Muscle layer of colon (tissue), 2 donors: Measurements from ENCODE around the gene HEPACAM.
"Not testable (repeated sequence)": the region's sequence is repeated elsewhere in the genome, so short reads cannot be mapped to it uniquely, and the experiment has no call there.

Experiments
- H3K27ac ChIP-seq: one replicate; pipeline ENCODE4 v1.7.0; 2013; ENCODE audit warnings: low read depth, mild to moderate bottlenecking, low read length, moderate library complexity
- H3K27me3 ChIP-seq, 2 donors: one replicate each; pipeline ENCODE4 v1.7.0; 2013; ENCODE audit warnings: low read length in 2 of 2, mild to moderate bottlenecking in 2 of 2; ENCODE audit not compliant: insufficient read depth in 2 of 2, control insufficient read depth in 1 of 2
- H3K36me3 ChIP-seq: one replicate; pipeline ENCODE4 v1.7.0; 2013; ENCODE audit warnings: mild to moderate bottlenecking, low read length; ENCODE audit not compliant: insufficient read depth
- H3K4me1 ChIP-seq: one replicate; pipeline ENCODE4 v1.7.0; 2013; ENCODE audit warnings: mild to moderate bottlenecking, low read length; ENCODE audit not compliant: insufficient read depth
- H3K4me3 ChIP-seq, 2 donors: one replicate each; pipeline ENCODE4 v1.7.0; 2013; ENCODE audit warnings: low read length in 2 of 2, low read depth in 1 of 2, mild to moderate bottlenecking in 1 of 2, moderate library complexity in 1 of 2
- H3K9ac ChIP-seq: one replicate; pipeline ENCODE4 v1.7.0; 2013; ENCODE audit warnings: low read length
- H3K9me3 ChIP-seq: one replicate; pipeline ENCODE4 v1.7.0; 2013; ENCODE audit warnings: mild to moderate bottlenecking, low read length
- donor health status: abdominal sarcoma.
- donor health status: Adenocarcinoma of cecum.

The HEPACAM gene, protein sequence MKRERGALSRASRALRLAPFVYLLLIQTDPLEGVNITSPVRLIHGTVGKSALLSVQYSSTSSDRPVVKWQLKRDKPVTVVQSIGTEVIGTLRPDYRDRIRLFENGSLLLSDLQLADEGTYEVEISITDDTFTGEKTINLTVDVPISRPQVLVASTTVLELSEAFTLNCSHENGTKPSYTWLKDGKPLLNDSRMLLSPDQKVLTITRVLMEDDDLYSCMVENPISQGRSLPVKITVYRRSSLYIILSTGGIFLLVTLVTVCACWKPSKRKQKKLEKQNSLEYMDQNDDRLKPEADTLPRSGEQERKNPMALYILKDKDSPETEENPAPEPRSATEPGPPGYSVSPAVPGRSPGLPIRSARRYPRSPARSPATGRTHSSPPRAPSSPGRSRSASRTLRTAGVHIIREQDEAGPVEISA

DNA sequence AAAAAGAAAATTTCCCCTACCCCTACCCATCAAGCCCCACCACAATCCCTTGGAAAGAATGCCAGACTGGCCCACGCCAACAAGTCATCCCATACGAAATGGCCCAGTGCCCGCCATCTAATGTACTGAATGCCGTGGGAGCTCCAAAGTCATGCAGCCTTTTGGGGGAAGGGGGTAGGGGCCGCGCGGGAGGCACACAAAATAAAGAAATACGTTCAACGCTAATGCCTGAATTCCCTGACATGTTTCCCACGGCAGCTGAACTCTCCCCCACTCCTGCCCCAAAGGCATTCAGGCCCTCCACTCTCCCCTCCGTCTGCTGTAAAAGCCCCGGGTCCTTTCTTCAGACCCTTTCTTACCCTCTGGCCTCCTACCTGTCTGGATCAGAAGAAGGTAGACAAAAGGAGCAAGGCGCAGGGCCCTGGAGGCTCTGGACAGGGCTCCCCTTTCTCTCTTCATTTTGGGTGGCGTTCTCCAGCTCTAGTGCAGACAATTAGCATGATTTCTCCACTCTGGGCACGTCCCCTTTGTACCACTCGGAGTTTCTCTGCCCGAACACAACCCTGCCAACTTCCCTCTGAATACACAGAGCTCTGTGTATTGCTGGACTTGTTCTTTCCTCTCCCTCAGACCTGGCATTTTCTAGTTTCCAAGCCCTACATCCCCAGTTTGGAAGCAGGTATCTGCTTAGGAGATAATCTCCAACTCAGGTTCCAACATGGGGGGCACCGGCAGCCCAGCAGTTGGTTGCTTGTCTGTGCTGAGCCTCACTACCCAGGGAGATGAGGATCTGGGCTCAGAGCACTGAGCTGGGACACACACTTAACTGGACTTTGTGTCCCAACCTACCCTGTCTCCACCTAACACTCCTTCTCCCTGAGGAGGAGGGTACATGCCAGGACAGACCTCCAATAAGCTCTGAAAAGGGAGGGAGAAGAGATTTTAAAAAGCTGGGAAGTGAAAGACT lies at the start of gene HEPACAM:
Gene HEPACAM (minus strand): TSS at position 500 of the 967 bp plus-strand sequence. CDS start 41 bp downstream, at position 459.
- no peak within 1 kb of the TSS for H3K9ac ChIP-seq
- H3K4me1 ChIP-seq = no peaks in the 10 kb centered on the region
- H3K9me3 ChIP-seq = no peaks in the 10 kb centered on the region
- H3K27ac ChIP-seq = no peak within 1 kb of the TSS
- no peaks in the 10 kb centered on the region for H3K27me3 ChIP-seq
- no peak within 1 kb of the TSS for H3K4me3 ChIP-seq
- H3K36me3 ChIP-seq = no peaks in the 10 kb centered on the region

DNA sequence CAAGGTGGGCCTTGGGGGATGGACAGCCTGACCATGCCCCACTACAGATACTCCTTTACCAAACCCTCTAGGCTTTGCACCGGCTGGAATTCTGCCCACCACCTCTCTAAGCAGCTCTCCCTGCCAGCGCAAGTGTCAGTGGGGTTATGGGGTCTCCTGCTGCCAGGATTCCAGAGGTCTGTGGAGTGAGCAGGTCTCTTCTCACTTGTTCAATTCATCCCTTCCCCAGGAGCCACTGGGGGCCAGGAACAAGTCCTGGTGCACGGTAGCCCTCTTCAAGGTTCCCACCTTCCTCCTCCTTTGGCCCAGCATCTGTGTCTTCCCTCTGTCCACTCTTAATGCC lies 48.6 kb upstream of the HEPACAM start:
- Histone ChIP-seq H3K4me3 (no peak overlapping the region), H3K9me3 (no peaks in the 10 kb centered on the region), H3K9ac (no peak overlapping the region), H3K27me3 (no peaks in the 10 kb centered on the region), H3K27ac (no peak overlapping the region), H3K36me3 (no peaks in the 10 kb centered on the region), H3K4me1 (no peaks in the 10 kb centered on the region)

DNA sequence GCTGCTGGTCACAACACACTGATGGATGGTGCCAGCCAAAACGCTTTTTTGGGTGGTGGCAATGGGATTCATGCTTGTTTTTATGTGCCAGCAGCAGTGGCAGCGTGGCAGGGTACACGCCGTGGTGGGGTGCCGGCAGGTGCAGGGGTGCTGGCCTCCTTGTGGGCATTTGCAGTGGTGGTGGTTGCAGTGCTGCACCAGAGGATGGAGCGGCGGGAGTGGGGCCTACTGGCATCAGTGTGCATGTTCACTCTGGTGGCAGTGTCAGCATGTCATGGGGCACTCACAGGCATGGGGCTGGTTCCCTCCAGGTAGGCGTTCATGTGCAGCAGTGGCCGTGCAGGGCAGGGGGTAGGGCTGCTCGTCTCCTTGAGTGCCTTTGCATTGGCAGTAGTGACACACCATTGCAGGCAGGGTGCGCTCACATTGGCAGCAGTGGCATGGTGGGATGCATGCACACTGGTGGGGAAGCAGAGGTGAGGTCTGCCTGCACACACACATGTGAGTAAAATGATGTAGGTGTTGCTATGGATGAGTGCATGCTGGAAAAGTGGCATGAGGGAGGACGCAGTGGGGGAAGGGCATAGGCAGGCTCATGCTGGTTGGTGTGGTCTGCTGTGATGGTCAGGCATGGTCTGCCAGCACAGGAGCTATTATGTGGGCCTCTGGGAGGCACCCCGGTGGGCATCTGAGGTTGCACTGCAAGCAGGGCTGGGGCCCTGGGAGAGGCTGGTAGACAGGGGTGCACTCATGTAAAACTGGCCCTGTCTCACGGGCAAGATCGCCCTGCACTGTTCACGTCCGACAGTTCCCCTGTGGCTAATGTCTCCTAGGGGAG lies 48.0 kb upstream of the HEPACAM start:
- no peak overlapping the region for H3K9ac ChIP-seq
- no peaks in the 10 kb centered on the region for H3K4me1 ChIP-seq
- no peak overlapping the region for H3K27ac ChIP-seq
- H3K36me3 ChIP-seq = no peaks in the 10 kb centered on the region
- no peaks in the 10 kb centered on the region for H3K27me3 ChIP-seq
- no peaks in the 10 kb centered on the region for H3K9me3 ChIP-seq
- H3K4me3 ChIP-seq = no peak overlapping the region

DNA sequence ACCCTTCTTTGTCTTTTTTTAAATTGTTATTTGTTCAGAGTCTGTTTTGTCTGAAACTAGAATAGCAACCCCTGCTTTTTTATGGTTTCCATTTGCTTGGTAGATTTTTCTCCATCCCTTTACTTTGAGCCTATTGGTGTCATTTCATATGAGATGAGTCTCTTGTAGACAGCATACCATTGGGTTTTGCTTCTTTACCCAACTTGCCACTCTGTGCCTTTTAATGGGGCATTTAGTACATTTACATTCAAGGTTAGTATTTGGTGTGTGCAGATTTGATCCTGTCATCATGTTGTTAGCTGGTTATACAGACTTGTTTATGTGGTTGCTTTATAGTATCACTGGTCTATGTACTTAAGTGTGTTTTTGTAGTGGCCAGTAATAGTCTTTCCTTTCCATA lies 46.2 kb upstream of the HEPACAM start:
- Histone ChIP-seq H3K36me3 (no peaks in the 10 kb centered on the region), H3K4me3 (no peak overlapping the region), H3K9me3 (no peaks in the 10 kb centered on the region), H3K4me1 (no peaks in the 10 kb centered on the region), H3K27ac (no peak overlapping the region), H3K27me3 (no peaks in the 10 kb centered on the region), H3K9ac (no peak overlapping the region)

DNA sequence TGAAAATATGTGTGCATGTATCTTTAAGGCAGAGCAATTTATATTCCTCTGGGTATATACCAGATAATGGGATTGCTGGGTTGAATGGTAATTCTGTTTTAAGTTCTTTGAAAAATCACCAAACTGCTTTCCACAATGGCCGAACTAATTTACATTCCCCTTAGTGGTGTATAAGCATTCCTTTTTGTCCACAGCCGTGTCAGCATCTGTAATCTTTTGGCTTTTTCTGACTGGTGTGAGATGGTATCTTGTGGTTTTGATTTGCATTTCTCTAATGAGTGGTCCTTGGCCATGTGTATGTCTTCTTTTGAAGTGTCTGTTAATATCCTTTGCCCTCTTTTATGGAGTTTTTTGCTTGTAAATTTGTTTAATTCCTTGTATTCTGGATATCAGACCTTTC lies 42.5 kb upstream of the HEPACAM start:
- Histone ChIP-seq H3K27ac (no peak overlapping the region), H3K4me1 (no peaks in the 10 kb centered on the region), H3K36me3 (no peaks in the 10 kb centered on the region), H3K9ac (no peak overlapping the region), H3K4me3 (no peak overlapping the region), H3K27me3 (no peaks in the 10 kb centered on the region), H3K9me3 (no peaks in the 10 kb centered on the region)

DNA sequence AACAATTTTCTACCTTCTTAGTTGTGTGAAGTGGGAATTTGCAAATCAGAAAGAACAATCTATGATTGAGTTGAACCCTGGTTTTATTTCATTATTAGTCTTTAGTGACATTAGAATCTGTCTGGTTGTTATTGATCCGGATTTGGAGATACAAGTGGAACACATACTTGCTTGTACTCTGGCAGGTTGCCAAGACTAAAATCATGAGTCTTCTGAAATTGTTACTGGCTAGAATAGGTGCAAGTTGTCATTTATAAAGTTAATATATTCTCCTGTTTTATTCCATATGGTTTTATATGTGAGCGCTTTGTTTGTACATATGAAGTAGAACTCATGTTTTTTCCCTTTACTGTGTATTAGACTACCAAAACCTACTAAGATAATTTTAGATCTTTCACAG lies 41.2 kb upstream of the HEPACAM start:
- Histone ChIP-seq H3K4me1 (no peaks in the 10 kb centered on the region), H3K9ac (no peak overlapping the region)

DNA sequence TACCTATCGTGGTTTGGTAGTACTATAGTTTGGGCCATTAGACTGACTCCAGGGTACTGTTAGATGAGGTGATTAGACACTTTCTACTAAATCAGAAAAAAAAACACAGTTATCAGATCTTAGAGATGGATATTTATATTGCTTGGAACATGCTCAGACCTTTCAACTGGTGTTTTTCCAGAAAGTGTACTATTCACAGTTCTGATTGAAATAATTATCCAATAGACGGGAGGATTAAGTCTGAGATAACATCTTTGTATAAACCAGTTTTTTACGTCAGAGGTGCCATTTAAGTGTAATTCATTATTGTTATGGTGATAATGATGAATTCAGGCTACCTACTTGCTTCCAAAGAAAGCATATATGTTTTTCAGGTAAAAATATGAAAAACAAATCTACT lies 40.7 kb upstream of the HEPACAM start:
- H3K27ac ChIP-seq = no peak overlapping the region
- H3K27me3 ChIP-seq = no peaks in the 10 kb centered on the region
- H3K4me1 ChIP-seq = no peaks in the 10 kb centered on the region
- no peak overlapping the region for H3K4me3 ChIP-seq
- H3K36me3 ChIP-seq = no peaks in the 10 kb centered on the region
- H3K9ac ChIP-seq = no peak overlapping the region
- H3K9me3 ChIP-seq = no peaks in the 10 kb centered on the region

More for the DNA sequence above, 41.2 kb upstream of the HEPACAM start:
- no peaks in the 10 kb centered on the region for H3K27me3 ChIP-seq
- H3K4me3 ChIP-seq = no peak overlapping the region
- H3K36me3 ChIP-seq = no peaks in the 10 kb centered on the region
- no peaks in the 10 kb centered on the region for H3K9me3 ChIP-seq
- no peak overlapping the region for H3K27ac ChIP-seq

DNA sequence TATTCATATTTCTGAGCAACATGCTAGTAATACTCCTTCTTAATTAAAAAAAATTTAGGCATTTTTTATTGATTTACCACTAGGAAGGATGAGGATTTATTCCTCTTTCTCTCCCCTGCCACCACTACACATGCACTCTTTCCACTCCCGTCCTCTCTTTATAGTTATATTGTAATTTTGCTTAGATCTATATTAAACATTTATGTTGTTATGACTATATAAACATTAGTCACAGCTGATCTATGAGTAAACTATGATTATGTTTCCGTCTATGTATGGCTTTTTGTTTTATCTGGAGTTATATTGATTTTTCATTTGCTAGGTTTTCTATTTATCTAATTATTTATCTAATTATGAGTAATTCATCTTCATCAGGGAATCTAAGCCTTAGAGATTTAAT lies 36.0 kb upstream of the HEPACAM start:
- H3K27ac ChIP-seq = no peak overlapping the region
- H3K4me3 ChIP-seq = no peak overlapping the region
- no peak overlapping the region for H3K9ac ChIP-seq
- H3K36me3 ChIP-seq = no peaks in the 10 kb centered on the region
- no peaks in the 10 kb centered on the region for H3K27me3 ChIP-seq
- H3K4me1 ChIP-seq = no peaks in the 10 kb centered on the region
- no peaks in the 10 kb centered on the region for H3K9me3 ChIP-seq

DNA sequence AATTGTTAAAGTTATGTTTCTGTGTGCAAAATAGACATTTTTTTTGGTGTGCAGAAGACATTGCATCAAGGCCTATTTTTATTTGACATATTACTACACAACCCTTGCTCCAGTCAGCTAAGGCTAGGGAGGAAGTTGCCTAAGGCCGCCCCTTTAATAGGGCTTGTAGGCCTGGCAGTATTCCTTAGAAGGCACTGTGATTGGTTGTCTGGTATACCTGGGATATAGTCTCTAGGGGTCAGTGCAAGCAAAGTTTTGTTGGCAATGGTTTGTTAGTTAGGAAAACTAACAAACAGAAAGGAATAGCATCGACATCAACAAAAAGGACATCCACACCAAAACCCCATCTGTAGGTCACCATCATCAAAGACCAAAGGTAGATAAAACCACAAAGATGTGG lies 35.1 kb upstream of the HEPACAM start:
- Histone ChIP-seq H3K9me3 (no peaks in the 10 kb centered on the region), H3K36me3 (no peaks in the 10 kb centered on the region), H3K4me3 (no peak overlapping the region), H3K4me1 (no peaks in the 10 kb centered on the region), H3K27me3 (no peaks in the 10 kb centered on the region), H3K27ac (no peak overlapping the region), H3K9ac (no peak overlapping the region)

DNA sequence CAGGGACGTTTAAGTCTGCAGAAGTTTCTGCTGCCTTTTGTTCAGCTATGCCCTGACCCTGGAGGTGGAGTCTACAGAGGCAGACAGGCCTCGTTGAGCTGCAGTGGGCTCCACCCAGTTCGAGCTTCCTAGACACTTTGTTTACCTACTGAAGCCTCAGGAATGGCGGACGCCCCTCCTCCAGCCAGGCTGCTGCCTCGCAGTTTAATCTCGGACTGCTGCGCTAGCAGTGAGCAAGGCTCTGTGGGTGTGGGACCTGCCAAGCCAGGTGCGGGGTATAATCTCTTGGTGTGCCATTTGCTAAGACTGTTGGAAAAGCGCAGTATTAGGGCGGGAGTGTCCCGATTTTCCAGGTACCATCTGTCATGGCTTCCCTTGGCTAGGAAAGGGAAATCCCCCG lies 32.4 kb upstream of the HEPACAM start:
- not testable (repeated sequence) for H3K36me3 ChIP-seq, H3K9ac ChIP-seq, H3K27ac ChIP-seq, H3K4me3 ChIP-seq, H3K27me3 ChIP-seq, H3K9me3 ChIP-seq, H3K4me1 ChIP-seq

DNA sequence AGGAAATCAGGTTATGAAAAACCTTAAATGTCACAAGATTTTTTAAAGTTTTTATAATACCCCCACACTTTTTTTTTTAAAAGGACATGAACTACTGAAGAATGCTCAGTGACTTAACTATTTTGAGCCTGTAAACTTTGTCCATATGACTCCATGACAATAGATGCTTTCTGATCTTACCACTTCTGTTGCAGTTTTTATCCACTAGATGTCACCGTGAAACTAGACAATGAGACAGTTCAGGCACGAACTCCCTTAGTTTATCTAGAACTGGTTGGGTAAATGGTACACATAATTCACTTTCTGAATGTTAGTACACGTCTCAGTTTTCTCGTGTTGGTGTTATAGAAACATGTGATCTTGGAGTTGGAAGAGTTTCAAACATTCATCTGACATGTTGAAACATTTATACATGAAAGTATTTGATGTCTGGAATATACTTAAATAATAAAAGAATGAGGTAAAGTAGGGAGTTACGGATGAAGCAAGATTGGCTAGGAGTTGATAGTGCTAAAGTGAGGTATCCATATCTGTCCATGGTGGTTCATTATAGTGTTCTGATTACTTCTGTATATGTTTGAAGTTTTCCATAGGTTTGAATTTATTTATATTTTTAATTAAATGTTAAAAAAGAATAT lies 26.2 kb upstream of the HEPACAM start:
- Histone ChIP-seq H3K36me3 (no peaks in the 10 kb centered on the region), H3K27me3 (no peaks in the 10 kb centered on the region), H3K9me3 (no peaks in the 10 kb centered on the region), H3K9ac (no peak overlapping the region), H3K27ac (no peak overlapping the region), H3K4me1 (no peaks in the 10 kb centered on the region), H3K4me3 (no peak overlapping the region)
